H1 (cell line): Measurements from ENCODE around the gene NEBL.
"Not testable (repeated sequence)": the region's sequence is repeated elsewhere in the genome, so short reads cannot be mapped to it uniquely, and the experiment has no call there.

Source experiments
- CTCF ChIP-seq, 3 experiments: IDR thresholded peaks; 1 replicate in 2 of 3; 2 replicates in 1 of 3; pipeline versions ENCODE4 v1.5.1 to v1.6.1; 2011; ENCODE audit warnings: low read length in 3 of 3, mild to moderate bottlenecking in 3 of 3, inconsistent platforms in 2 of 3, low read depth in 1 of 3, moderate library complexity in 1 of 3; ENCODE audit not compliant: insufficient read depth in 1 of 3; ENCODE audit errors: control extremely low read depth in 1 of 3
- POLR2AphosphoS5 ChIP-seq: IDR thresholded peaks from 2 replicates; pipeline ENCODE4 v1.6.1; 2011; ENCODE audit warnings: low read depth, low read length
- SP1 ChIP-seq: IDR thresholded peaks from 2 replicates; pipeline ENCODE4 v1.6.1; 2011; ENCODE audit warnings: low read depth, low read length
- TEAD4 ChIP-seq: IDR thresholded peaks from 2 replicates; pipeline ENCODE4 v1.6.1; 2012; ENCODE audit warnings: low read depth, low read length, inconsistent platforms, mixed read lengths

GRCh38 chr10:20939414-20939813, 42.3 kb upstream of the NEBL start:
- TF ChIP-seq SP1; TEAD4; CTCF (IDR thresholded peaks at IDR 0.05; ENCODE audit: control extremely low read depth in 1 of 3, insufficient read depth in 1 of 3, low read depth in 1 of 3, low read length in 3 of 3); POLR2AphosphoS5: not testable (repeated sequence)
